HG03064 (cell line): ENCODE results near the gene RECQL5.
"Not testable (repeated sequence)": the region's sequence is repeated elsewhere in the genome, so short reads cannot be mapped to it uniquely, and the experiment has no call there.

ENCODE experiments used
- ATAC-seq: cut with Tn5 transposase; IDR thresholded peaks from one replicate; pipeline ENCODE4 v1.9.1; 2021; ENCODE audit warnings: low read depth; ENCODE audit not compliant: unreplicated experiment

The RECQL5 gene

DNA sequence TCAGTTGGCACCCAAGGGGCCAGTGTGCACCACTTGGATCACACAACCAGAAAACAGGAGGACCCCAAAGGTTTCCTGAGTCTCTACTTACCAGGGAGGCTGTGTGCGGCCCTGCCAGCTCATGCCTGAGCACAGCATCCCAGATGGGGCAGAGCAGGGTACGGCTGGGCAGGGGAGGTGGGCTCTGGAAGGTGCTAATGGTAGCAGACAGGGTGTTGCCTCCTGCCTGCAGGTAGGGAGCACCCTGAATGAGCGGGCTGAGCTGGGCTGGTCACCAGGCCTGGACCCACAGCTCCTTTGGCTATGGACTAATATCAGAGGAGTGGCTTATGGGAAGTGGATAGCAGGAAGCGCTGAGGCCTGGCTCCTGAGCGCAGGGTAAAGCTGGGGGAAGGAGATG lies 14.6 kb downstream of the RECQL5 start:
- no peak for ATAC-seq

DNA sequence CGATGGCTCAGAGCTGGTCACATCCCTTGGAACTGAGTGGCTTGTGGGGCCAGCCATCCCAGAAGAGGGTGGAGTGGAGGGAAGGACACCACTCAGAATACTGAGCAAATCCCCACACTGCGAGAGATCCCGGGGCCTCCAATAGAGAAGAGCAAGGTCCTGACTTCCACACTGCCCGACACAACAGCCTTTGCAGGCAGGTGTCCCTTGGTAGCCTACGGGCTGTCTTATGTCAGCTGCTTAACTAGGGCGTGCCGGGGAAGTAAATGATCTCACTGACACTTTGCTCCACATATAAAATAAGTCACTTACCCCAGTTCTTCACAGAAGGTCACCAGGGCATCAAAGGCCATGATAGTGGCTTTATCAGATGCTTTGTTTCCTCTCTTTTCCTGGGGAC lies 16.1 kb downstream of the RECQL5 start:
- ATAC-seq, result no peak

DNA sequence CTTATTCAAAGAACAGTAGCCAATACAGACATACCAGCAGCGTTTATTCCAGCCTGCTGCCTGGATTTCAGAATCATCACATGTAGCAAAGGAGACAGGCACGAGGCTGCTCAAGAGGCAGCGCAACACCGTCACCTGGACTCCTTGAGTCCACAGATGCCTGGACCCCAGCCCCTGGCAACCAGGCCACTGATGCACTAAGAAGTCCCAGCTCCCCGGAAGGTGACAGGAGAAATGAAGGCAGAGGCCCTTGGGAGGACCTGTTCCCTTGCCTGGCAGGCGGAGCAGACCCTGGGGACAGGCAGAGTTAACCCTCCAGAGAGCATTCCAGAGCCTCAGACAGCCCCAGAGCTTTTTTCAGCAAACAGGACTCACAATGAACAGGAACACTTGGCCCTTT lies 17.3 kb downstream of the RECQL5 start:
- ATAC-seq, result no peak

DNA sequence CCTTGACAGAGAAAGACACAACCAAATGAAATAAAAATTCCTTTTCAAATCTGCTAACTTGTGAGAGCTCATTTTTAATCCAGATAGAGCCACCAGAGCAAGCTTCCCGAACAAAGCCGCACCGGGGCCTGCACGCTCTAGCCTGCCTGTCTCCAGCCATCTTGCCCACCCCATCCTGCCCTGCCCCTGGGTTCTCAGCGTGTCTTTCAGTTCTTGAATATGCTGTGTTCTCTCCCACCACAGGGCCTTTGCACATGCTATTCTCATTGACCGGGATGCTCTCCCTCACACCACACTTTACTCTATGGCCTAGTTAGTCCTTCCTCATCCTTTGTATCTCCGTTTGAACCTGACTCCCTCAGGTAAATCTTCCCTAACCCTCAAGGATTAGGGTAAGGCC lies 19.0 kb downstream of the RECQL5 start:
- ATAC-seq, result no peak

- no peak for ATAC-seq
These were observed 19.9 kb downstream of the RECQL5 start for GRCh38 chr17:75647061-75647460.

GRCh38 chr17:75646638-75646992 lies 20.3 kb downstream of the RECQL5 start:
- no peak for ATAC-seq

DNA sequence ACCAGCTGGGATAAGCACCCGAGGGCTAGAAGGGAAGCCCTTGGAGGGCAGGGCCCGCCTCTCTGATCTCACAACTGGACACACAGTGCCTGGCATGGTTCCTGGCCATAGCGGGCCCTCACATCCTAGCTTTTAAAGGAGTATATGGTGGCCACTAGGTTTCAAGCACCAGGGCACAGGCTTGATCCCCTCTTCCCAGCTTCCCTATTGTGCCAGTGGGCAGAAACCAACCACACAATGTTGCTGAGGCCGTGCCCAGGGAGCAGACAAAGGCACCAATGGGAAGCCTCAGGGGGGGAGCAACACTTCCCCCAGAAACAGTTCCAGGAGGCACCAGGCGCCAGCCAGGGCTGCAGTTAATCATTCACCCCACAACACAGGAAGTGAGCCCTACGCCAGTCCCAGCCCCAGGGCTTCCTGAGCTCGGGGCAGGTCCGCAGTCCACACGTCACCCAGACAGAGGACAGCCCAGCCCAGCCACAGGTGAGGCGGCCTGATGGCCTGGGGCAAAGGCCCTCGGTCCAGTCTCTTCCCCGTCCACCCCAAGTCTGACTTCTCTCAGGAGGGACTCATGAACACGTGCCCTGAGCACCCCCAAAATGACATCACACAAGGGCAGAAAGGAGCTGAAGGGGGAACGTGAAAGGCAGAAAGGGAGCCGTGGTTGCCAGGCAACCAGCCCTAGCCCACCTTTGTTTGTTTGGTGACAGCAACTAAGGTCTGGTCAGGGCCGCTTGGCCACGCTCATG lies 20.9 kb downstream of the RECQL5 start:
- ATAC-seq, result no peak

GRCh38 chr17:75645501-75645888 lies 21.5 kb downstream of the RECQL5 start:
- ATAC-seq, result no peak

- no peak for ATAC-seq
These were observed 23.3 kb downstream of the RECQL5 start for GRCh38 chr17:75643643-75644017.

GRCh38 chr17:75642784-75643642 lies 23.9 kb downstream of the RECQL5 start:
- no peak for ATAC-seq

- no peak for ATAC-seq
These were observed 24.7 kb downstream of the RECQL5 start for GRCh38 chr17:75642182-75642783.

- no peak for ATAC-seq
These were observed 25.6 kb downstream of the RECQL5 start for GRCh38 chr17:75641343-75641742.

DNA sequence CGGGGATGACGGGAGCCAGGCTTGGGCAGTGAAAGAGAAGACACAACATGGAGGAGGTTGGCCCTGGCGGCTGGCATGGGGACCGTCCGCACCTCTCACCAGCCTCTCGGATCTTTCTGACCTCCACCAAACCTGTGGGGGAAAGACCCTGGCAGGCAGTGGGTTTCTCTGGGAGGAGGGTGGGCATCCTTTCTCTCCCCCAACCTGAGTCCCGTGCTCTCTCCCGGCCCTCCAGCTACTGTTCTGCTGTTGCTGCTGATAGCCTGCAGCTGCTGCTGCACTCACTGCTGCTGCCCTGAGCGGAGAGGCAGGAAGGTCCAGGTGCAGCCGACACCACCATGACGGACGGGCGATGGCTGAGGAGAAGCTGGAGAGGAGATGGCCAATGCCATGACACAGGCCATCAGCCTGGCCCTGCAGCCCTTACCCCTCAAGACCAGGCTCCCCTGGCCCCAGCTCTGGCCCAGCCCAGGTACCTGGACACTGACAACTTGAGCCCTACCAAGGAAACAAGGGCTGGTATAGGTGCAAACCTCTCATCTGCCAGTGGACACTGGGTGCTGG lies 26.3 kb downstream of the RECQL5 start:
- ATAC-seq, result no peak

DNA sequence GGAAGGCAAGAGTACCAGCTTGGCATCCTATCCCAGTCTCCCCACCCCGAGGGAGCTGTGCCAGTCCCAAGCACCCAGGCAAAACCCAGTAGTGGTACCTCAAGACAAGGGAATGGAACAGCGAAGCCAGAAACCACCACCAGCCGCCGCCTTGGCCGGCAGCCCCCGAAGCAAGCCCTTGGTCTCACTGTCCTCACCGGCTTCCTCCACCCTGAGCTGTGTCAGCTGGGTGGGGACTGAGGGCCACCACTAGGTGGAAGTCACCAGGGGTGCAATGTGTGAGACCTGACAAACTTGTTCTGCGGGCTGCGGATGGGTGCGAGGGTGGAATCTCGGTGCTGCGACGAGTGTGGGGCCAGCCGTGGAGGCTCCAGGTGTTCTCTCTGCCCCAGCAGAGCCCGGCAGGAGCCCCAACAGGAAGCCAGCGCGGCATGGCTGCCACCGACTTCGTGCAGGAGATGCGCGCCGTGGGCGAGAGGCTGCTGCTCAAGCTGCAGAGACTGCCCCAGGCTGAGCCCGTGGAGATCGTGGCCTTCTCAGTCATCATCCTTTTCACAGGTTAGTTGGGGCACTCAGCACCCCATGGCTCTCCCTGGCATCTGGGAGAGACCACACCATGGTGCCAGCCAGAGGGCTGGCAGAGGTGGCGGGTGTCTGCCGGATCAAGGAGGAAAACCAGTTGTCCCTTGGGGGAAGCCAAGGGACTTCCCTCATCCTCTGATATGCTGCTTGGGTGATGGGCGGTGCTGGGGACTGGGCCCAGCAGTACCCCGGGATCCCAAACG lies 27.0 kb downstream of the RECQL5 start:
- no peak for ATAC-seq

GRCh38 chr17:75639327-75639726 lies 27.6 kb downstream of the RECQL5 start:
- no peak for ATAC-seq

- no peak for ATAC-seq
These were observed 28.1 kb downstream of the RECQL5 start for GRCh38 chr17:75638893-75639292.

- not testable (repeated sequence) for ATAC-seq
These were observed 28.9 kb downstream of the RECQL5 start for GRCh38 chr17:75638039-75638438.

DNA sequence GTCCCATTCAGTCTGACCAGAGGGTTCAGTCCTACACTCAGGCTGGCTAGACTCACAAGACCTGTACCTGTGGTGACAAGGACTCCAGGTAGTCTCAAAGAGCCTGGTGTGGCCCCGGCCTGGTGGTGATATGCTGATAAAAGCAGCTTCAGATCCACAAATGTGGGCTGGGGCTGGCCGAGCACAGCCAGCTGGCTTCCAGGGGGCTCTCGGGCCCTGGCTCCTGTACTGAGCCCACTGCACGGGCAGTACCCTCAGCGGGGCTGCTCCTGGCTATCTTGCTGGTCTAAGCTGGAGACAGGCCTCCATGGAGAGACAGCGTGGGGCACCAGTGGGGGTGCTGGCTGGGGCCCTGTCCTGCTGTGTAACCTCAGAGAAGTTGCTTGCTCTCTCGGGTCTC lies 29.4 kb downstream of the RECQL5 start:
- no peak for ATAC-seq

GRCh38 chr17:75637143-75637538 lies 29.8 kb downstream of the RECQL5 start:
- ATAC-seq, result no peak

- ATAC-seq, result no peak
These were observed 30.4 kb downstream of the RECQL5 start for GRCh38 chr17:75636381-75637142.
